ENCODE measurements around the gene RAB11FIP4.

DNA sequence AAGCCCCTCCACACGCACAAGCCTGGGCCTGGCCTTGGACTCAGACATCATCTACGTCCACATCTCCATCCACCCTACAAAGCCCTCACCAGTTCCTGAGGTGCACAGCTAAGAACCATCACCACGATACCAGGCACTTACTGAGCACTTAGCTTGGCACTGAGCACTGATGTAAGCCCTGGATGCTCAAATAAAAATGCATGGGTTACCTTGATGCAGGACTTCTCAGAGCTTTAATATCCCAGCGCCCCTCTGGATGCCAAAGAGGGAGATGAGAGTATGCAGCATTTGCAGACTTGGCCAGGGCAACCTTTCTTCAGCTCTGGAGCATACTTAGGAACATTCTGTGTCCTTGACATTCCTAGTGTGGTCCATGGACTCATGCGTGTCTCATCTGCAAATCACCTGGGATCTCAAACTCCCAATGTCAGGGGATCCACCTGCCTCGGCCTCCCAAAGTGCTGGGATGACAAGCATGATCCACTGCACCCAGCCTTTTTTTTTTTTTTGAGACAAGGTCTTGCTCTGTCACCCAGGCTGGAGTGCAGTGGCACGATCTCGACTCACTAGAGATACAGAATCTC is 69.8 kb downstream of the RAB11FIP4 start:
- TF ChIP-seq, protein P1, sequence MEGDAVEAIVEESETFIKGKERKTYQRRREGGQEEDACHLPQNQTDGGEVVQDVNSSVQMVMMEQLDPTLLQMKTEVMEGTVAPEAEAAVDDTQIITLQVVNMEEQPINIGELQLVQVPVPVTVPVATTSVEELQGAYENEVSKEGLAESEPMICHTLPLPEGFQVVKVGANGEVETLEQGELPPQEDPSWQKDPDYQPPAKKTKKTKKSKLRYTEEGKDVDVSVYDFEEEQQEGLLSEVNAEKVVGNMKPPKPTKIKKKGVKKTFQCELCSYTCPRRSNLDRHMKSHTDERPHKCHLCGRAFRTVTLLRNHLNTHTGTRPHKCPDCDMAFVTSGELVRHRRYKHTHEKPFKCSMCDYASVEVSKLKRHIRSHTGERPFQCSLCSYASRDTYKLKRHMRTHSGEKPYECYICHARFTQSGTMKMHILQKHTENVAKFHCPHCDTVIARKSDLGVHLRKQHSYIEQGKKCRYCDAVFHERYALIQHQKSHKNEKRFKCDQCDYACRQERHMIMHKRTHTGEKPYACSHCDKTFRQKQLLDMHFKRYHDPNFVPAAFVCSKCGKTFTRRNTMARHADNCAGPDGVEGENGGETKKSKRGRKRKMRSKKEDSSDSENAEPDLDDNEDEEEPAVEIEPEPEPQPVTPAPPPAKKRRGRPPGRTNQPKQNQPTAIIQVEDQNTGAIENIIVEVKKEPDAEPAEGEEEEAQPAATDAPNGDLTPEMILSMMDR (IDR thresholded peaks at IDR 0.05): no peak
- TF ChIP-seq POLR2A (IDR thresholded peaks at IDR 0.05): no peak
